ENCODE data around the gene EMD. TPM values are rescaled to one million over a fixed set of nuclear protein-coding genes. Genes with fewer than 3 reads are reported as not detected.
A peak's percentile ranks its signal among the peaks of the same experiment; 100 is the strongest.

Gene EMD
- total RNA-seq, 3 donors from 2014 or later (not counting 1 experiment from before 2014, with no cell fraction given), result 141 to 175 (median 152) TPM

- H3K36me3 ChIP-seq (ENCODE audit: control insufficient read depth, insufficient read depth, low read length), result peaks cover 90% of the 10 kb centered on the region
- H3K27me3 Mint-ChIP-seq (ENCODE audit: low read depth in 2 of 2), result no peaks in the 10 kb centered on the region
- H3K36me3 Mint-ChIP-seq, result no peaks in the 10 kb centered on the region
- H3K9me3 Mint-ChIP-seq, result no peaks in the 10 kb centered on the region
- peak overlapping the region; percentile 88 for H3K27ac ChIP-seq (ENCODE audit: low read length)
- intact Hi-C loops (cut with micrococcal nuclease), result no loop called here
- no peaks in the 10 kb centered on the region for H3K27me3 ChIP-seq (ENCODE audit: control insufficient read depth, insufficient read depth, low read length)
- H3K4me3 ChIP-seq (ENCODE audit: low read length), result no peak overlapping the region
- H3K4me3 Mint-ChIP-seq, result peak overlapping the region; percentile 71
- H3K4me1 ChIP-seq (ENCODE audit: control insufficient read depth, insufficient read depth, low read length), result peaks cover 100% of the 10 kb centered on the region
- no peak for ATAC-seq
- TF ChIP-seq, protein P1, sequence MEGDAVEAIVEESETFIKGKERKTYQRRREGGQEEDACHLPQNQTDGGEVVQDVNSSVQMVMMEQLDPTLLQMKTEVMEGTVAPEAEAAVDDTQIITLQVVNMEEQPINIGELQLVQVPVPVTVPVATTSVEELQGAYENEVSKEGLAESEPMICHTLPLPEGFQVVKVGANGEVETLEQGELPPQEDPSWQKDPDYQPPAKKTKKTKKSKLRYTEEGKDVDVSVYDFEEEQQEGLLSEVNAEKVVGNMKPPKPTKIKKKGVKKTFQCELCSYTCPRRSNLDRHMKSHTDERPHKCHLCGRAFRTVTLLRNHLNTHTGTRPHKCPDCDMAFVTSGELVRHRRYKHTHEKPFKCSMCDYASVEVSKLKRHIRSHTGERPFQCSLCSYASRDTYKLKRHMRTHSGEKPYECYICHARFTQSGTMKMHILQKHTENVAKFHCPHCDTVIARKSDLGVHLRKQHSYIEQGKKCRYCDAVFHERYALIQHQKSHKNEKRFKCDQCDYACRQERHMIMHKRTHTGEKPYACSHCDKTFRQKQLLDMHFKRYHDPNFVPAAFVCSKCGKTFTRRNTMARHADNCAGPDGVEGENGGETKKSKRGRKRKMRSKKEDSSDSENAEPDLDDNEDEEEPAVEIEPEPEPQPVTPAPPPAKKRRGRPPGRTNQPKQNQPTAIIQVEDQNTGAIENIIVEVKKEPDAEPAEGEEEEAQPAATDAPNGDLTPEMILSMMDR (IDR thresholded peaks at IDR 0.05), result no peak
- peak in 1 of 2 donors; percentile 18 for DNase-seq
- H3K9me3 ChIP-seq (ENCODE audit: control insufficient read depth, insufficient read depth, low read length), result no peaks in the 10 kb centered on the region
- H3K27ac Mint-ChIP-seq, result peak overlapping the region; percentile 98 to 100
- 65% methylated on average over 12 of the region's 14 CpGs for WGBS (ENCODE audit: insufficient coverage)
- H3K4me1 Mint-ChIP-seq, result peaks cover 29 to 39% of the 10 kb centered on the region in 2 donors
Measured at GRCh38 chrX:154352012-154352401, 27.1 kb upstream of the EMD start.

DNA sequence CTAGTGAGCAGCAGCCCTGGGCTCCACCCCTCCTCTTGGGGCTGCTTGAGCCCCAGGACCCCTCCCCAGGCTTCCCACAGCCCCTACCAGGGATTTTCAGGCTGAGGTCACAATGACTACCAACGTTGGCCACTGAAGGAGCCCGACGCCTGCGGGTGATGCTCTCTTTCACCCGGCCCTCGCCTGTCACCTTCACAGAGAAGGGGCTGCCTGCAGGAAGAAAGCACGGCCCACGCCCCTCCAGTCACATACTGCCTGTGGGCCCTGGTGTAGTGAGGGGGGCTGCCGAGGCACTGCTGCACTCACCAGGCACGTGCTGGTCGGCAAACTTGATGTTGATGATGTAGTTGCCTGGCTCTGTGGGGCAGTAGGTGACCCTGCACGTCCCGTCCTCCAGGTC lies 26.6 kb upstream of the EMD start:
- Histone ChIP-seq H3K36me3 (ENCODE audit: control insufficient read depth, insufficient read depth, low read length) (peaks cover 94% of the 10 kb centered on the region), H3K27ac (ENCODE audit: low read length) (peak overlapping the region; percentile 88), H3K9me3 (ENCODE audit: control insufficient read depth, insufficient read depth, low read length) (no peaks in the 10 kb centered on the region), H3K4me1 (ENCODE audit: control insufficient read depth, insufficient read depth, low read length) (peaks cover 100% of the 10 kb centered on the region), H3K27me3 (ENCODE audit: control insufficient read depth, insufficient read depth, low read length) (no peaks in the 10 kb centered on the region), H3K4me3 (ENCODE audit: low read length) (no peak overlapping the region)
- TF ChIP-seq, protein P1 (IDR thresholded peaks at IDR 0.05), result no peak
- H3K9me3 Mint-ChIP-seq, result no peaks in the 10 kb centered on the region
- intact Hi-C loops (cut with micrococcal nuclease), result no loop called here
- ATAC-seq, result peak; percentile 11 to 51 (median 30)
- 77% methylated on average over 8 of the region's 13 CpGs for WGBS (ENCODE audit: insufficient coverage)
- DNase-seq, result peak; percentile 24 to 30
- peak overlapping the region; percentile 98 to 100 for H3K27ac Mint-ChIP-seq
- H3K4me1 Mint-ChIP-seq, result peaks cover 25 to 35% of the 10 kb centered on the region in 2 donors
- H3K4me3 Mint-ChIP-seq, result peak overlapping the region; percentile 52
- no peaks in the 10 kb centered on the region for H3K36me3 Mint-ChIP-seq
- no peaks in the 10 kb centered on the region for H3K27me3 Mint-ChIP-seq (ENCODE audit: low read depth in 2 of 2)

DNA sequence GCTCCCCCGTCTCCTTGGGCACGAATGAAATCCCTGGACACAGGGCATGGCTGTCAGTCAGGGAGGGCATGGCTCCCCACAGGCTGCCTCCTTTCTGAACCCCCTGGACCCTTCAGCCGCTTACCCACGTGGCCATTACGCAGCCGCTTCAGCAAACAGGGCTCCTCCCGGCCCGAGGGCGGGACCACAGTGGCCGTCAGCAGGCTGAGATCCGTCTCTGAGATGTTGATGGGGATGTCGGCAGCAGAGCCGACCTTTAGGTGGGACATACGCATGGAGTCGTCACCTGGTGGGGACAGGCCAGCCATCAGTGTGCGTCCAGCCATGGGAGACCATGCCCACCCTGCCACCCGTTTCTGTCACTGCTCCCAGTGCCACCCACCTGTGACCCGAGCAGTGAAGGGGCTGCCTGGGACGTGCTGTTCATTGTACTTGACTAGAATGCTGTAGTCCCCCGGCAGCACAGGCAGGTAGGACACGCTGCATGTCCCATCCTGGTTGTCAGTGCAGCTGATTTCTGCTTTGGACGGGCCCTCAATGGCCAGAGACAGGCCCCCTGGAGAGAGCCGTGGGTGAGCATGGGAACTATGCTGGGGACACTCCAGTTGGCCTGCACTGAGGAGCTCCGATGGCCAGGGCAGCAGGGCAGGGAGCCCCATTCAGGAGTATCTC lies 25.8 kb upstream of the EMD start:
- peak overlapping the region; percentile 25 for H3K4me3 Mint-ChIP-seq
- Histone ChIP-seq H3K36me3 (ENCODE audit: control insufficient read depth, insufficient read depth, low read length) (peaks cover 99% of the 10 kb centered on the region), H3K27me3 (ENCODE audit: control insufficient read depth, insufficient read depth, low read length) (no peaks in the 10 kb centered on the region), H3K4me3 (ENCODE audit: low read length) (no peak overlapping the region), H3K27ac (ENCODE audit: low read length) (no peak overlapping the region), H3K4me1 (ENCODE audit: control insufficient read depth, insufficient read depth, low read length) (peaks cover 100% of the 10 kb centered on the region), H3K9me3 (ENCODE audit: control insufficient read depth, insufficient read depth, low read length) (no peaks in the 10 kb centered on the region)
- TF ChIP-seq, protein P1 (IDR thresholded peaks at IDR 0.05), result no peak
- H3K36me3 Mint-ChIP-seq, result no peaks in the 10 kb centered on the region
- H3K27me3 Mint-ChIP-seq (ENCODE audit: low read depth in 2 of 2), result no peaks in the 10 kb centered on the region
- peaks cover 20 to 32% of the 10 kb centered on the region in 2 donors for H3K4me1 Mint-ChIP-seq
- DNase-seq (peak in 1 of 2 donors; percentile 14), ATAC-seq (no peak)
- H3K9me3 Mint-ChIP-seq, result no peaks in the 10 kb centered on the region
- WGBS (ENCODE audit: insufficient coverage), result 84% methylated on average over 24 of the region's 24 CpGs
- intact Hi-C loops (cut with micrococcal nuclease), result no loop called here
- peak overlapping the region; percentile 60 to 100 for H3K27ac Mint-ChIP-seq

DNA sequence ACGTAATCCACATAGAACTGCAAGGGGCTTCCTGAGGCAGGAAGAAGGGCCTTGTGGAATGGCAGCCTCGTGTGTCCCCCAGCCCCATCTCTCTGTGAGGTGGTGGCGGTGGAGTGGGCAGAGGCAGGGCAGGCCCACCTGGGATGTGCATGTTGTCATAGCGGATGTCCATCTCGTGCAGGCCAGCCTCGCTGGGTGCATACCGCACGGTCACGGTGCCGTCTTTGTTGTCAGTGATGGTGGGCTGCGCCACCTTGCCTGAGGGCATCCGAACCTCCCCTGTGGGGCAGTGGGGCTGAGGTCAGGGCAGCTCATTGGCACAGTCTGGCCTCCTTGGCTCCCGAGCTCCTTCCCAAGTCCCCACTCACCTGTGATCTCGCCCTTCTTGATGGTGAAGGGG lies 25.1 kb upstream of the EMD start:
- no peaks in the 10 kb centered on the region for H3K27me3 ChIP-seq (ENCODE audit: control insufficient read depth, insufficient read depth, low read length)
- no peaks in the 10 kb centered on the region for H3K9me3 ChIP-seq (ENCODE audit: control insufficient read depth, insufficient read depth, low read length)
- H3K4me3 Mint-ChIP-seq, result no peak overlapping the region
- H3K36me3 Mint-ChIP-seq, result no peaks in the 10 kb centered on the region
- H3K27ac Mint-ChIP-seq, result peak overlapping the region; percentile 60 to 100
- H3K36me3 ChIP-seq (ENCODE audit: control insufficient read depth, insufficient read depth, low read length), result peaks cover 100% of the 10 kb centered on the region
- 89% methylated on average over 12 of the region's 14 CpGs for WGBS (ENCODE audit: insufficient coverage)
- no peak for DNase-seq
- H3K4me3 ChIP-seq (ENCODE audit: low read length), result no peak overlapping the region
- H3K9me3 Mint-ChIP-seq, result no peaks in the 10 kb centered on the region
- H3K27me3 Mint-ChIP-seq (ENCODE audit: low read depth in 2 of 2), result no peaks in the 10 kb centered on the region
- peaks cover 100% of the 10 kb centered on the region for H3K4me1 ChIP-seq (ENCODE audit: control insufficient read depth, insufficient read depth, low read length)
- intact Hi-C loops (cut with micrococcal nuclease), result no loop called here
- ATAC-seq, result no peak
- peak overlapping the region; percentile 25 for H3K27ac ChIP-seq (ENCODE audit: low read length)
- TF ChIP-seq, protein P1 (IDR thresholded peaks at IDR 0.05), result no peak
- peaks cover 25 to 31% of the 10 kb centered on the region in 2 donors for H3K4me1 Mint-ChIP-seq

All from natural killer cell (primary cell).